Stimulated activated CD8-positive, alpha-beta memory T cell treated with anti-CD3 and anti-CD28 coated beads, Interleukin-7, amount 100 ng/mL, for 4 hours (primary cell): ENCODE measurements around the gene FAM234A.

Source experiments
- DNase-seq, 2 donors: peaks; one replicate each; pipeline ENCODE4 v3.0.0-alpha.2; 2020; ENCODE audit warnings: low read depth in 2 of 2

The FAM234A gene

GRCh38 chr16:296806-297510 lies 62.3 kb downstream of the FAM234A start:
- DNase-seq: no peak

GRCh38 chr16:297832-298231 lies 63.2 kb downstream of the FAM234A start:
- no peak for DNase-seq

- DNase-seq: no peak
Observed at GRCh38 chr16:301235-301634, 66.6 kb downstream of the FAM234A start.

- DNase-seq: no peak
Observed at GRCh38 chr16:301950-302349, 67.3 kb downstream of the FAM234A start.

GRCh38 chr16:303760-304505 lies 69.3 kb downstream of the FAM234A start:
- DNase-seq: no peak

GRCh38 chr16:305916-306626 lies 71.5 kb downstream of the FAM234A start:
- no peak for DNase-seq

GRCh38 chr16:306911-307370 lies 72.3 kb downstream of the FAM234A start:
- no peak for DNase-seq

- no peak for DNase-seq
Observed at GRCh38 chr16:307691-308312, 73.2 kb downstream of the FAM234A start.

GRCh38 chr16:309476-309875 lies 74.9 kb downstream of the FAM234A start:
- DNase-seq: no peak

GRCh38 chr16:311725-312124 lies 77.1 kb downstream of the FAM234A start:
- no peak for DNase-seq

- no peak for DNase-seq
Observed at GRCh38 chr16:314351-314750, 79.7 kb downstream of the FAM234A start.

GRCh38 chr16:314795-315299 lies 80.2 kb downstream of the FAM234A start:
- no peak for DNase-seq
